Measurements from ENCODE around the gene PZP. TPM values are rescaled to one million over a fixed set of nuclear protein-coding genes. Genes with fewer than 3 reads are reported as not detected.
A peak's percentile ranks its signal among the peaks of the same experiment; 100 is the strongest.
"Not testable (repeated sequence)": the region's sequence is repeated elsewhere in the genome, so short reads cannot be mapped to it uniquely, and the experiment has no call there.

Gene PZP
- total and polyA plus RNA-seq, 4 donors, result 0.61 to 4.6 (median 2.2) TPM

GRCh38 chr12:9143929-9144729, 64.1 kb downstream of the PZP start:
- H3K4me3 ChIP-seq, result no peak overlapping the region

GRCh38 chr12:9143137-9143536, 65.1 kb downstream of the PZP start:
- H3K9ac ChIP-seq (ENCODE audit: insufficient read depth in 1 of 2, low read length in 2 of 2), result no peak overlapping the region
- 57 to 80% methylated on average over 2 of the region's 2 CpGs for WGBS, 2 donors
- no peaks in the 10 kb centered on the region for H3K4me1 ChIP-seq (ENCODE audit: control insufficient read depth in 5 of 5, insufficient read depth in 5 of 5, low read length in 5 of 5)
- peaks cover 0 to 5% (median 0%) of the 10 kb centered on the region in 4 donors for H3K36me3 ChIP-seq (ENCODE audit: control insufficient read depth in 4 of 4, insufficient read depth in 4 of 4, low read length in 4 of 4)
- no peak for TF ChIP-seq CTCF (IDR thresholded peaks at IDR 0.05; ENCODE audit: control extremely low read depth, extremely low read depth)
- ATAC-seq (ENCODE audit: insufficient read depth, low FRiP score), result no peak
- H3K27ac ChIP-seq (ENCODE audit: low read depth in 1 of 2, low read length in 1 of 2), result no peak overlapping the region
- DNase-seq, result no peak
- H3K9me3 ChIP-seq (ENCODE audit: control insufficient read depth in 4 of 4, insufficient read depth in 3 of 4, low read length in 3 of 4), result peaks cover 0 to 4% (median 3%) of the 10 kb centered on the region in 4 donors
- H3K27me3 ChIP-seq (ENCODE audit: control insufficient read depth in 3 of 3, insufficient read depth in 3 of 3, low read length in 2 of 3), result no peaks in the 10 kb centered on the region
- no peak overlapping the region for H3K4me3 ChIP-seq

More at GRCh38 chr12:9143929-9144729, 64.1 kb downstream of the PZP start:
- no peak for ATAC-seq (ENCODE audit: insufficient read depth, low FRiP score)
- H3K9me3 ChIP-seq (ENCODE audit: control insufficient read depth in 4 of 4, insufficient read depth in 3 of 4, low read length in 3 of 4), result peaks cover 0 to 4% (median 3%) of the 10 kb centered on the region in 4 donors
- H3K9ac ChIP-seq (ENCODE audit: insufficient read depth in 1 of 2, low read length in 2 of 2), result no peak overlapping the region
- TF ChIP-seq CTCF (IDR thresholded peaks at IDR 0.05; ENCODE audit: control extremely low read depth, extremely low read depth), result no peak
- peaks cover 0 to 6% (median 0%) of the 10 kb centered on the region in 5 donors for H3K4me1 ChIP-seq (ENCODE audit: control insufficient read depth in 5 of 5, insufficient read depth in 5 of 5, low read length in 5 of 5)
- no peaks in the 10 kb centered on the region for H3K27me3 ChIP-seq (ENCODE audit: control insufficient read depth in 3 of 3, insufficient read depth in 3 of 3, low read length in 2 of 3)
- no peak for DNase-seq
- peaks cover 0 to 5% (median 0%) of the 10 kb centered on the region in 4 donors for H3K36me3 ChIP-seq (ENCODE audit: control insufficient read depth in 4 of 4, insufficient read depth in 4 of 4, low read length in 4 of 4)
- WGBS, 2 donors, result 92 to 95% methylated on average over 3 of the region's 3 CpGs
- no peak overlapping the region for H3K27ac ChIP-seq (ENCODE audit: low read depth in 1 of 2, low read length in 1 of 2)

GRCh38 chr12:9139588-9140290, 68.5 kb downstream of the PZP start:
- not testable (repeated sequence) for ATAC-seq (ENCODE audit: insufficient read depth, low FRiP score); H3K4me3 ChIP-seq; H3K36me3 ChIP-seq (ENCODE audit: control insufficient read depth in 4 of 4, insufficient read depth in 4 of 4, low read length in 4 of 4); H3K9ac ChIP-seq (ENCODE audit: insufficient read depth in 1 of 2, low read length in 2 of 2); H3K9me3 ChIP-seq (ENCODE audit: control insufficient read depth in 4 of 4, insufficient read depth in 3 of 4, low read length in 3 of 4); DNase-seq; H3K27me3 ChIP-seq (ENCODE audit: control insufficient read depth in 3 of 3, insufficient read depth in 3 of 3, low read length in 2 of 3); H3K27ac ChIP-seq (ENCODE audit: low read depth in 1 of 2, low read length in 1 of 2)
- WGBS, 2 donors, result 53 to 75% methylated on average over 2 of the region's 2 CpGs
- H3K4me1 ChIP-seq (ENCODE audit: control insufficient read depth in 5 of 5, insufficient read depth in 5 of 5, low read length in 5 of 5), result peaks cover 0 to 18% (median 0%) of the 10 kb centered on the region in 5 donors

- no peaks in the 10 kb centered on the region for H3K27me3 ChIP-seq (ENCODE audit: control insufficient read depth in 3 of 3, insufficient read depth in 3 of 3, low read length in 2 of 3)
- no peak overlapping the region for H3K27ac ChIP-seq (ENCODE audit: low read depth in 1 of 2, low read length in 1 of 2)
- H3K36me3 ChIP-seq (ENCODE audit: control insufficient read depth in 4 of 4, insufficient read depth in 4 of 4, low read length in 4 of 4), result peaks cover 0 to 3% (median 0%) of the 10 kb centered on the region in 4 donors
- DNase-seq, result peak in 1 of 3 donors; percentile 32
- H3K9me3 ChIP-seq (ENCODE audit: control insufficient read depth in 4 of 4, insufficient read depth in 3 of 4, low read length in 3 of 4), result peaks cover 0 to 3% (median 0%) of the 10 kb centered on the region in 4 donors
- 70 to 80% methylated on average over 5 of the region's 5 CpGs for WGBS, 2 donors
- H3K4me1 ChIP-seq (ENCODE audit: control insufficient read depth in 5 of 5, insufficient read depth in 5 of 5, low read length in 5 of 5), result peaks cover 0 to 47% (median 0%) of the 10 kb centered on the region in 5 donors
- H3K9ac ChIP-seq (ENCODE audit: insufficient read depth in 1 of 2, low read length in 2 of 2), result no peak overlapping the region
- H3K4me3 ChIP-seq, result no peak overlapping the region
- ATAC-seq (ENCODE audit: insufficient read depth, low FRiP score), result no peak
- TF ChIP-seq CTCF (IDR thresholded peaks at IDR 0.05; ENCODE audit: control extremely low read depth, extremely low read depth), result no peak
These were observed 72.3 kb downstream of the PZP start for GRCh38 chr12:9135903-9136310.
